ENCODE results near the gene AVL9.

DNA sequence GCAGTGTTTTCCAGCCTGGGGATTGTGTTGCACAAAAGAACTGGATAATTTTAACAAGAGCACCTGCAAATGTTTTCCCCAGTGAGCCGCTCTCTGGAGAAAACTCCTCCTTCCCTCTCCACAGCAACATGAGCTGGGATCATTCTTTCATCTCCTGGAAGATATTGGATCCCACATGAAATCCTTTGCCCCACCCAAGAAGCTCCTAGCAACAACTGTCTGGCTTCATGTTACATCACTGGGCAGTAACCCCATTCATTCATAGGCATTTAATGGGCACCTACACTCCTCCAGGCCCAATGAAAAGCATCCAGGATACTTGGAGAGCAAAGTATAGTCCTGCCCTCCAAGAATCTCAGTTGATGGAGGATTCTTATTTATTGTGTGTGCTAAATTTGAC, 32.3 kb upstream of the AVL9 start:
- TF ChIP-seq POLR2A (IDR thresholded peaks at IDR 0.05; ENCODE audit: low read length) = no peak
- TF ChIP-seq, protein P1, sequence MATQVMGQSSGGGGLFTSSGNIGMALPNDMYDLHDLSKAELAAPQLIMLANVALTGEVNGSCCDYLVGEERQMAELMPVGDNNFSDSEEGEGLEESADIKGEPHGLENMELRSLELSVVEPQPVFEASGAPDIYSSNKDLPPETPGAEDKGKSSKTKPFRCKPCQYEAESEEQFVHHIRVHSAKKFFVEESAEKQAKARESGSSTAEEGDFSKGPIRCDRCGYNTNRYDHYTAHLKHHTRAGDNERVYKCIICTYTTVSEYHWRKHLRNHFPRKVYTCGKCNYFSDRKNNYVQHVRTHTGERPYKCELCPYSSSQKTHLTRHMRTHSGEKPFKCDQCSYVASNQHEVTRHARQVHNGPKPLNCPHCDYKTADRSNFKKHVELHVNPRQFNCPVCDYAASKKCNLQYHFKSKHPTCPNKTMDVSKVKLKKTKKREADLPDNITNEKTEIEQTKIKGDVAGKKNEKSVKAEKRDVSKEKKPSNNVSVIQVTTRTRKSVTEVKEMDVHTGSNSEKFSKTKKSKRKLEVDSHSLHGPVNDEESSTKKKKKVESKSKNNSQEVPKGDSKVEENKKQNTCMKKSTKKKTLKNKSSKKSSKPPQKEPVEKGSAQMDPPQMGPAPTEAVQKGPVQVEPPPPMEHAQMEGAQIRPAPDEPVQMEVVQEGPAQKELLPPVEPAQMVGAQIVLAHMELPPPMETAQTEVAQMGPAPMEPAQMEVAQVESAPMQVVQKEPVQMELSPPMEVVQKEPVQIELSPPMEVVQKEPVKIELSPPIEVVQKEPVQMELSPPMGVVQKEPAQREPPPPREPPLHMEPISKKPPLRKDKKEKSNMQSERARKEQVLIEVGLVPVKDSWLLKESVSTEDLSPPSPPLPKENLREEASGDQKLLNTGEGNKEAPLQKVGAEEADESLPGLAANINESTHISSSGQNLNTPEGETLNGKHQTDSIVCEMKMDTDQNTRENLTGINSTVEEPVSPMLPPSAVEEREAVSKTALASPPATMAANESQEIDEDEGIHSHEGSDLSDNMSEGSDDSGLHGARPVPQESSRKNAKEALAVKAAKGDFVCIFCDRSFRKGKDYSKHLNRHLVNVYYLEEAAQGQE (IDR thresholded peaks at IDR 0.05) = no peak
- TF ChIP-seq RAD21 (conservative IDR thresholded peaks at IDR 0.05 in 1 of 2, IDR thresholded peaks at IDR 0.05 in 1 of 2) = no peak
- TF ChIP-seq, protein P2, sequence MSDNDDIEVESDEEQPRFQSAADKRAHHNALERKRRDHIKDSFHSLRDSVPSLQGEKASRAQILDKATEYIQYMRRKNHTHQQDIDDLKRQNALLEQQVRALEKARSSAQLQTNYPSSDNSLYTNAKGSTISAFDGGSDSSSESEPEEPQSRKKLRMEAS (IDR thresholded peaks at IDR 0.05) = no peak
- TF ChIP-seq TFCP2L1 (CRISPR knock-in tag; IDR thresholded peaks at IDR 0.05) = no peak
- TF ChIP-seq, protein P3, sequence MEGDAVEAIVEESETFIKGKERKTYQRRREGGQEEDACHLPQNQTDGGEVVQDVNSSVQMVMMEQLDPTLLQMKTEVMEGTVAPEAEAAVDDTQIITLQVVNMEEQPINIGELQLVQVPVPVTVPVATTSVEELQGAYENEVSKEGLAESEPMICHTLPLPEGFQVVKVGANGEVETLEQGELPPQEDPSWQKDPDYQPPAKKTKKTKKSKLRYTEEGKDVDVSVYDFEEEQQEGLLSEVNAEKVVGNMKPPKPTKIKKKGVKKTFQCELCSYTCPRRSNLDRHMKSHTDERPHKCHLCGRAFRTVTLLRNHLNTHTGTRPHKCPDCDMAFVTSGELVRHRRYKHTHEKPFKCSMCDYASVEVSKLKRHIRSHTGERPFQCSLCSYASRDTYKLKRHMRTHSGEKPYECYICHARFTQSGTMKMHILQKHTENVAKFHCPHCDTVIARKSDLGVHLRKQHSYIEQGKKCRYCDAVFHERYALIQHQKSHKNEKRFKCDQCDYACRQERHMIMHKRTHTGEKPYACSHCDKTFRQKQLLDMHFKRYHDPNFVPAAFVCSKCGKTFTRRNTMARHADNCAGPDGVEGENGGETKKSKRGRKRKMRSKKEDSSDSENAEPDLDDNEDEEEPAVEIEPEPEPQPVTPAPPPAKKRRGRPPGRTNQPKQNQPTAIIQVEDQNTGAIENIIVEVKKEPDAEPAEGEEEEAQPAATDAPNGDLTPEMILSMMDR (IDR thresholded peaks at IDR 0.05) = no peak
- no peak for TF ChIP-seq EP300 (IDR thresholded peaks at IDR 0.05)

All from A549 (cell line).